ENCODE data around the gene CMBL. TPM values are rescaled to one million over a fixed set of nuclear protein-coding genes. Genes with fewer than 3 reads are reported as not detected.
"Not testable (repeated sequence)": the region's sequence is repeated elsewhere in the genome, so short reads cannot be mapped to it uniquely, and the experiment has no call there.

Gene CMBL
- total RNA-seq, 1 donor from 2014 or later: 32.9 TPM

DNA sequence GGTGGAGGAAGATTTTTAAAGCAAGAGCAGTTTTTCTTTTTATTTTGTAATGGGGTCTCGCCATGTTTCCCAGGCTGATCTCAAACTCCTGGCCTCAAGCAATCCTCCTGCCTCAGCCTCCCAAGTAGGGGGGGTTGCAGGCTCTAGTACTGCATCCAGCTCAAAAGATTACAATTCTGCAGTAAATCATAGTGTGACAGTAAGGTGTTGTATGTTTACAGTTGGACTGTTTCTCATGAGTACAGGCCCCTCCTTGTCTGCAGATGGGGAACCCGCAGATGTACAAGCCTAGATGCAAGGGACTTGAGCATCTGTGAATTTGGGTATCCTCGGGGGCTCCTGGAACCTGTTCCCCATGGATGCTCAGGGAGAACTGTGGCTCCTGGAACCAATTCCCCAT is 54.3 kb downstream of the CMBL start:
- Mint-ChIP-seq H3K27me3 (peaks cover 4% of the 10 kb centered on the region), H3K4me1 (ENCODE audit: unreplicated experiment) (peaks cover 24% of the 10 kb centered on the region), H3K27ac (no peak overlapping the region), H3K9me3 (no peaks in the 10 kb centered on the region), H3K36me3 (peaks cover 31% of the 10 kb centered on the region), H3K4me3 (no peak overlapping the region)
- DNase-seq (ENCODE audit: extremely low spot score, unreplicated experiment): peak; percentile 29
- TF ChIP-seq, protein P1, sequence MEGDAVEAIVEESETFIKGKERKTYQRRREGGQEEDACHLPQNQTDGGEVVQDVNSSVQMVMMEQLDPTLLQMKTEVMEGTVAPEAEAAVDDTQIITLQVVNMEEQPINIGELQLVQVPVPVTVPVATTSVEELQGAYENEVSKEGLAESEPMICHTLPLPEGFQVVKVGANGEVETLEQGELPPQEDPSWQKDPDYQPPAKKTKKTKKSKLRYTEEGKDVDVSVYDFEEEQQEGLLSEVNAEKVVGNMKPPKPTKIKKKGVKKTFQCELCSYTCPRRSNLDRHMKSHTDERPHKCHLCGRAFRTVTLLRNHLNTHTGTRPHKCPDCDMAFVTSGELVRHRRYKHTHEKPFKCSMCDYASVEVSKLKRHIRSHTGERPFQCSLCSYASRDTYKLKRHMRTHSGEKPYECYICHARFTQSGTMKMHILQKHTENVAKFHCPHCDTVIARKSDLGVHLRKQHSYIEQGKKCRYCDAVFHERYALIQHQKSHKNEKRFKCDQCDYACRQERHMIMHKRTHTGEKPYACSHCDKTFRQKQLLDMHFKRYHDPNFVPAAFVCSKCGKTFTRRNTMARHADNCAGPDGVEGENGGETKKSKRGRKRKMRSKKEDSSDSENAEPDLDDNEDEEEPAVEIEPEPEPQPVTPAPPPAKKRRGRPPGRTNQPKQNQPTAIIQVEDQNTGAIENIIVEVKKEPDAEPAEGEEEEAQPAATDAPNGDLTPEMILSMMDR (conservative IDR thresholded peaks at IDR 0.05): no peak

- H3K9me3 Mint-ChIP-seq: no peaks in the 10 kb centered on the region
- TF ChIP-seq, protein P1 (conservative IDR thresholded peaks at IDR 0.05): no peak
- H3K4me1 Mint-ChIP-seq (ENCODE audit: unreplicated experiment): peaks cover 28% of the 10 kb centered on the region
- peaks cover 24% of the 10 kb centered on the region for H3K36me3 Mint-ChIP-seq
- H3K4me3 Mint-ChIP-seq: peak overlapping the region; percentile 95
- DNase-seq (ENCODE audit: extremely low spot score, unreplicated experiment): no peak
- peaks cover 4% of the 10 kb centered on the region for H3K27me3 Mint-ChIP-seq
- peak overlapping the region; percentile 49 for H3K27ac Mint-ChIP-seq
These were observed 56.3 kb downstream of the CMBL start for GRCh38 chr5:10251405-10251804.

DNA sequence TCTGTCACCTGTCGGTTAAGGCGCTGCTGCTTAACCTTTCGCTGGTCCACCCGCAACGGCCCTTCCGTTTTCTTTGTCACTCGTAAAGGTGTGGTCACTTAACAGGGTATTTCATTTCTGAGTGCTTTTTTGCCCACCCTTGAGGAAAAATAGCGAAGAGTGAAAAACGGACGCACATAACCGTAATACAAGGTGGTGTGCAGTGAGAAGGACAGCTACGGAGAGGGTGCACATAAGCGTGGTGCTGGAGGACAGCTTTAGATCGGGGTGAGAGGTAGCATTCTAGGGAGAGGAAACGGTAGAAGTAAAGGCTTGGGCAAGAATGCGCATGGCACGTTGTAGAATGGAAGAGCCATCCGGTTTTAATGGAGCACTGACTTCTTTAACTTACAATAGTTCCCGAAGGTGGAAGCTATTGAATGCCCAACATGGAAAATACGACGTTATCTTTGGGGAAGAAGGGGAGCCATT is 56.9 kb downstream of the CMBL start:
- Mint-ChIP-seq H3K4me1 (ENCODE audit: unreplicated experiment) (peaks cover 28% of the 10 kb centered on the region), H3K36me3 (peaks cover 21% of the 10 kb centered on the region), H3K4me3 (peak overlapping the region; percentile 95), H3K9me3 (no peaks in the 10 kb centered on the region), H3K27ac (peak overlapping the region; percentile 49), H3K27me3 (peaks cover 4% of the 10 kb centered on the region)
- DNase-seq (ENCODE audit: extremely low spot score, unreplicated experiment): no peak
- TF ChIP-seq, protein P1 (conservative IDR thresholded peaks at IDR 0.05): no peak

- Mint-ChIP-seq H3K27ac (peak within 1 kb of the TSS; percentile 100), H3K27me3 (peaks cover 4% of the 10 kb centered on the region), H3K36me3 (peaks cover 18% of the 10 kb centered on the region), H3K4me1 (ENCODE audit: unreplicated experiment) (peaks cover 28% of the 10 kb centered on the region), H3K4me3 (peak within 1 kb of the TSS; percentile 95), H3K9me3 (no peaks in the 10 kb centered on the region)
- DNase-seq (ENCODE audit: extremely low spot score, unreplicated experiment): peak; percentile 89
- TF ChIP-seq, protein P1 (conservative IDR thresholded peaks at IDR 0.05): no peak
These were observed 57.5 kb downstream of the CMBL start, which contains the start of gene CCT5 for GRCh38 chr5:10249948-10250805. CCT5 (plus strand) TSS chr5:10250280; CDS start chr5:10250341, 61 bp downstream.

DNA sequence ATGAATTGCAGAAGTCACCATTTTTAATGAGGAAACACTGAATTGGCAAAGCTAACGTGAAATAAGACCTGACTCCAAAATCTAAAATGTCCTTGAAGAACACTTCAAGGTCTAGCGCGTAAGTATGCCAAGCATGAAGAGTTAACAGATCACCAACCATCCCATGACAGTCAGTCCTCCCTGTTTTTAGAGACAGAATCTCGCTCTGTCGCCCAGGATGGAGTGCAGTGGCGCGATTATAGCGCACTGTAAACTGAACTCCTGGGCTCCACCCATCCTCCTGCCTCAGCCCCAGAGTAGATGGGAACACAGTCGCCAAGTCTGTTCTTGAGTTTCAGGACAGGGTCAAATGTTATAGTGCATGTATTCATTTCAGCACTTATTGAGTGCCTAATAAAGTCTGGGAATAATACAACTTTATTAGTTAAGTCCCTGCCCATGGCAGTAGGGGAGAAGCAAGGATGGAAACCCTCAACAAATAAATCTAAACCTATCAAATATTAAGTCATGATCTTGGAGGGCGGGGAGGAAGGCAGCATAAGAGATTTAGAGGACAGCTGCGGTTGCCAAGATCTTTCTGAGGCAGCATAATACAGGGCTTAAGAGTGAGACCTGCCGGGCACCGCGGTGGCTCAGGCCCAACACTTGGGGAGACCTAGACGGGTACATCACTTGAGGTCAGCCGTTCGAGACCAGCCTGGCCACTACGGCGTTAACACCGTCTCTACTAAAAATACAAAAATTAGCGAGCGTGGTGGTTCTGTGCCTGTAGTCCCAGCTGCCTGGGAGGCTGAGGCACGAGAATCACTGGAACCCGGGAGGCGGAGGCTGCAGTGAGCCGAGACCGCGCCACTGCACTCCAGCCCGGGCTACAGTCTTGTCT is 59.1 kb downstream of the CMBL start:
- Mint-ChIP-seq H3K4me3 (peak overlapping the region; percentile 95), H3K27ac (peak overlapping the region; percentile 100), H3K4me1 (ENCODE audit: unreplicated experiment) (peaks cover 23% of the 10 kb centered on the region), H3K9me3 (no peaks in the 10 kb centered on the region), H3K27me3 (peaks cover 4% of the 10 kb centered on the region), H3K36me3 (peaks cover 5% of the 10 kb centered on the region)
- TF ChIP-seq, protein P1 (conservative IDR thresholded peaks at IDR 0.05): no peak
- no peak for DNase-seq (ENCODE audit: extremely low spot score, unreplicated experiment)

DNA sequence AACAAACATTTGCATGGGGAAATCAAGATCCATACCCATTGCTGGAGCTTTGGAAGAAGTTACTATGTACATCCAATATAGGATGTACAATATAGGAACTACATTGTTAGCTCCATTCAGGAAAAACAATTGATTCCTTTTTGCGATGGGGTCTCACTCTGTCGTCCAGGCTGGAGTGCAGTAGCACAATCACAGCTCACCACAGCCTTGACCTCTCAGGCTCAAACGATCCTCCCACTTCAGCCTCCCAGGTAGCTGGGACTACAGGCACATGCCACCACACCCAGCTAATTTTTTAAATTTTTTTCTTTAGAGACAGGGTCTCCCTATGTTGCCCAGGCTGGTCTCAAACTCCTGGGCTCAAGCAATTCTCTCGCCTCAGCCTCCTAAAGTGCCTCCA is 60.5 kb downstream of the CMBL start:
- H3K36me3 Mint-ChIP-seq; H3K27me3 Mint-ChIP-seq; H3K27ac Mint-ChIP-seq; H3K9me3 Mint-ChIP-seq; H3K4me3 Mint-ChIP-seq; DNase-seq (ENCODE audit: extremely low spot score, unreplicated experiment): not testable (repeated sequence)
- peaks cover 22% of the 10 kb centered on the region for H3K4me1 Mint-ChIP-seq (ENCODE audit: unreplicated experiment)
